Esophagus squamous epithelium (tissue), 4 donors: ENCODE results near the gene MAD1L1.

ENCODE experiments used
- CTCF ChIP-seq, 6 experiments: fragments of 450-650 bp in 4 of 6; fragments of 200-600 bp in 2 of 6; sonication (generic) in 2 of 6; IDR thresholded peaks; one replicate each; pipeline ENCODE4 v1.5.1; 2016 to 2019; ENCODE audit warnings: antibody characterized with exemption in 6 of 6, mild to moderate bottlenecking in 4 of 6, moderate library complexity in 4 of 6
- POLR2A ChIP-seq, 4 donors: fragments of 450-650 bp; IDR thresholded peaks; one replicate each; pipeline ENCODE4 v1.6.1; 2017; ENCODE audit warnings: antibody characterized with exemption in 4 of 4, mild to moderate bottlenecking in 4 of 4, moderate library complexity in 3 of 4

- no peak for TF ChIP-seq CTCF (IDR thresholded peaks at IDR 0.05)
- no peak for TF ChIP-seq POLR2A (IDR thresholded peaks at IDR 0.05)
Measured at GRCh38 chr7:1945558-1945957, 287.2 kb downstream of the MAD1L1 start.
